NOMO-1 (cell line): Measurements from ENCODE around the gene ALK.
A peak's percentile ranks its signal among the peaks of the same experiment; 100 is the strongest.
"Not testable (repeated sequence)": the region's sequence is repeated elsewhere in the genome, so short reads cannot be mapped to it uniquely, and the experiment has no call there.

Source experiments
- DNase-seq, 2 experiments: peaks; one replicate each; lab custom pipeline; 2025; ENCODE audit not compliant: unreplicated experiment in 2 of 2; lab: John Stamatoyannopoulos, UW

Gene ALK

GRCh38 chr2:29844713-29845326 lies 76.6 kb downstream of the ALK start:
- no peak for DNase-seq

- peak in 1 of 2 experiments; percentile 17 for DNase-seq
Observed at GRCh38 chr2:29841386-29842004, 79.9 kb downstream of the ALK start.

- DNase-seq = no peak
Observed at GRCh38 chr2:29839306-29839705, 82.1 kb downstream of the ALK start.

GRCh38 chr2:29837925-29838324 lies 83.5 kb downstream of the ALK start:
- no peak for DNase-seq

GRCh38 chr2:29834624-29835023 lies 86.8 kb downstream of the ALK start:
- DNase-seq = no peak

- no peak for DNase-seq
Observed at GRCh38 chr2:29834036-29834540, 87.3 kb downstream of the ALK start.

GRCh38 chr2:29831560-29831959 lies 89.8 kb downstream of the ALK start:
- no peak for DNase-seq

GRCh38 chr2:29829841-29830240 lies 91.5 kb downstream of the ALK start:
- no peak for DNase-seq

- DNase-seq = not testable (repeated sequence)
Observed at GRCh38 chr2:29824145-29824544, 97.2 kb downstream of the ALK start.

- no peak for DNase-seq
Observed at GRCh38 chr2:29821591-29821990, 99.8 kb downstream of the ALK start.

GRCh38 chr2:29819570-29819969 lies 101.8 kb downstream of the ALK start:
- DNase-seq = no peak

GRCh38 chr2:29817801-29818680 lies 103.3 kb downstream of the ALK start:
- DNase-seq = no peak

- DNase-seq = no peak
Observed at GRCh38 chr2:29817299-29817698, 104.1 kb downstream of the ALK start.

GRCh38 chr2:29816651-29817050 lies 104.7 kb downstream of the ALK start:
- no peak for DNase-seq

GRCh38 chr2:29811378-29811777 lies 110.0 kb downstream of the ALK start:
- no peak for DNase-seq

GRCh38 chr2:29810956-29811355 lies 110.4 kb downstream of the ALK start:
- no peak for DNase-seq

GRCh38 chr2:29808321-29808720 lies 113.1 kb downstream of the ALK start:
- no peak for DNase-seq

- no peak for DNase-seq
Observed at GRCh38 chr2:29807082-29807481, 114.3 kb downstream of the ALK start.

GRCh38 chr2:29806461-29806860 lies 114.9 kb downstream of the ALK start:
- no peak for DNase-seq

- DNase-seq = no peak
Observed at GRCh38 chr2:29804671-29805070, 116.7 kb downstream of the ALK start.

GRCh38 chr2:29803537-29803936 lies 117.8 kb downstream of the ALK start:
- DNase-seq = no peak

GRCh38 chr2:29802986-29803385 lies 118.4 kb downstream of the ALK start:
- no peak for DNase-seq
